ENCODE measurements around the gene FXYD2.

- TF ChIP-seq REST (IDR thresholded peaks at IDR 0.05; ENCODE audit: low read depth) (no peak), CEBPB (IDR thresholded peaks at IDR 0.05) (no peak), TCF12 (IDR thresholded peaks at IDR 0.05; ENCODE audit: low read depth) (no peak), NFIC (IDR thresholded peaks at IDR 0.05) (no peak), MAX (IDR thresholded peaks at IDR 0.05) (no peak), ZBTB7A (IDR thresholded peaks at IDR 0.05; ENCODE audit: low read depth) (no peak), TAF1 (IDR thresholded peaks at IDR 0.05; ENCODE audit: low read depth) (no peak), CREB1 (IDR thresholded peaks at IDR 0.05; ENCODE audit: low read depth) (no peak), USF1 (IDR thresholded peaks at IDR 0.05) (no peak), EP300 (IDR thresholded peaks at IDR 0.05; ENCODE audit: borderline replicate concordance) (no peak), EGR1 (IDR thresholded peaks at IDR 0.05) (no peak)
Measured at GRCh38 chr11:117821431-117821830, 3.1 kb downstream of the FXYD2 start.
